ENCODE results near the gene DMRT1.

GRCh38 chr9:841371-842209 lies at the start of gene DMRT1:
- TF ChIP-seq CTCF (IDR thresholded peaks at IDR 0.05): no peak
- no peak for TF ChIP-seq EZH2 (IDR thresholded peaks at IDR 0.05)

Data from neural progenitor cell (in vitro differentiated cells).